B cell (primary cell): Measurements from ENCODE around the gene THBS4. TPM values are rescaled to one million over a fixed set of nuclear protein-coding genes. Genes with fewer than 3 reads are reported as not detected.

Experiments used
- ATAC-seq: fragments of 200-7000 bp; cut with Tn5 transposase; one replicate; pipeline ENCODE4 v1.10.0; 2021; ENCODE audit warnings: low read depth, mild to moderate bottlenecking, moderate number of reproducible peaks, moderate library complexity
- CTCF ChIA-PET: fragments of 350-600 bp; sonication (Branson Sonifier 250); formaldehyde crosslinking; loops from one replicate; lab custom pipeline; 2021; ENCODE audit warnings: antibody characterized with exemption, inconsistent platforms; lab: Charles Lee
- POLR2A ChIA-PET: fragments of 350-600 bp; sonication (Branson Sonifier 250); formaldehyde crosslinking; loops from one replicate; lab custom pipeline; 2021; ENCODE audit warnings: antibody characterized with exemption; lab: Charles Lee
- DNase-seq: peaks from one replicate; pipeline ENCODE4 v3.0.0; 2013
- H2AFZ ChIP-seq: 2 replicates; pipeline ENCODE4 v1.6.1; 2012; ENCODE audit warnings: mild to moderate bottlenecking, low read depth, low read length; ENCODE audit not compliant: insufficient read depth, poor library complexity, severe bottlenecking
- H3K27ac ChIP-seq, 2 donors: 1 replicate in 1 of 2; 2 replicates in 1 of 2; pipeline ENCODE4 v1.5.1; 2012 to 2013; ENCODE audit warnings: low read length in 2 of 2, mild to moderate bottlenecking in 2 of 2, moderate library complexity in 1 of 2
- H3K27me3 ChIP-seq, 4 experiments: fragments of 200-600 bp in 1 of 4; sonication (generic) in 1 of 4; replicated peaks in 1 of 4; 1 replicate in 2 of 4; 2 replicates in 2 of 4; pipeline versions ENCODE4 v1.6.1 to v1.7.0; 2013 to 2016; ENCODE audit warnings: low read length in 3 of 4, mild to moderate bottlenecking in 2 of 4, mixed read lengths in 1 of 4, moderate library complexity in 1 of 4; ENCODE audit not compliant: insufficient read depth in 4 of 4, control insufficient read depth in 3 of 4; ENCODE audit errors: control extremely low read depth in 1 of 4
- H3K36me3 ChIP-seq, 2 experiments: replicated peaks in 1 of 2; 1 replicate in 1 of 2; 2 replicates in 1 of 2; pipeline versions ENCODE4 v1.6.1 to v1.7.1; 2013; ENCODE audit warnings: low read length in 1 of 2; ENCODE audit not compliant: insufficient read depth in 2 of 2, control insufficient read depth in 1 of 2; ENCODE audit errors: control extremely low read depth in 1 of 2, extremely low read depth in 1 of 2
- H3K4me1 ChIP-seq, 2 donors: fragments of 200-600 bp in 1 of 2; sonication (generic) in 1 of 2; 1 replicate in 1 of 2; 2 replicates in 1 of 2; pipeline versions ENCODE4 v1.5.1 to v1.6.1; 2013 to 2017; ENCODE audit warnings: low read length in 2 of 2; ENCODE audit not compliant: control insufficient read depth in 2 of 2, insufficient read depth in 2 of 2
- H3K4me2 ChIP-seq: replicated peaks from 2 replicates; pipeline ENCODE3; 2012; ENCODE audit warnings: mild to moderate bottlenecking, low read depth, low read length; ENCODE audit not compliant: poor library complexity, severe bottlenecking
- H3K4me3 ChIP-seq, 5 experiments: fragments of 200-600 bp in 1 of 5; sonication (generic) in 1 of 5; 1 replicate in 3 of 5; 2 replicates in 2 of 5; pipeline versions ENCODE4 v1.5.1 to v1.7.0; 2011 to 2016; ENCODE audit warnings: low read length in 4 of 5, mild to moderate bottlenecking in 4 of 5, low read depth in 2 of 5, control low read depth in 1 of 5, moderate library complexity in 1 of 5; ENCODE audit not compliant: insufficient read depth in 1 of 5; ENCODE audit errors: control extremely low read depth in 1 of 5, extremely low read depth in 1 of 5
- H3K79me2 ChIP-seq: fragments of 200-600 bp; sonication (generic); one replicate; pipeline ENCODE4 v1.6.0; 2016; ENCODE audit warnings: low read length; ENCODE audit not compliant: control insufficient read depth, insufficient read depth
- H3K9ac ChIP-seq: fragments of 200-600 bp; sonication (generic); 2 replicates; pipeline ENCODE4 v1.6.1; 2017; ENCODE audit warnings: mild to moderate bottlenecking, low read length, moderate library complexity
- H3K9me3 ChIP-seq, 3 donors: one replicate each; pipeline versions ENCODE4 v1.6.1 to v1.7.1; 2013; ENCODE audit warnings: low read length in 2 of 3; ENCODE audit not compliant: control insufficient read depth in 2 of 3, insufficient read depth in 1 of 3; ENCODE audit errors: control extremely low read depth in 1 of 3
- H4K20me1 ChIP-seq: 2 replicates; pipeline ENCODE4 v1.6.0; 2012; ENCODE audit warnings: mild to moderate bottlenecking, low read length; ENCODE audit not compliant: insufficient read depth, control insufficient read depth, poor library complexity, severe bottlenecking
- H3K27ac Mint-ChIP-seq: one replicate; pipeline ENCODE4 v1.8.0; 2021; ENCODE audit warnings: mixed read lengths
- H3K27me3 Mint-ChIP-seq: one replicate; pipeline ENCODE4 v1.8.0; 2021; ENCODE audit warnings: mixed read lengths
- H3K4me1 Mint-ChIP-seq: one replicate; pipeline ENCODE4 v1.8.0; 2021; ENCODE audit warnings: mixed read lengths
- H3K4me3 Mint-ChIP-seq: one replicate; pipeline ENCODE4 v1.8.0; 2021; ENCODE audit warnings: mixed read lengths
- H3K9me3 Mint-ChIP-seq: one replicate; pipeline ENCODE4 v1.8.0; 2022; ENCODE audit warnings: mixed read lengths; ENCODE audit not compliant: insufficient read depth
- EZH2 ChIP-seq: IDR thresholded peaks from 2 replicates; pipeline ENCODE4 v1.6.1; 2012; ENCODE audit warnings: borderline replicate concordance, low read depth, mild to moderate bottlenecking, moderate library complexity, low read length; ENCODE audit not compliant: insufficient read depth, poor library complexity, severe bottlenecking
- WGBS: methylation state at CpG from one replicate; pipeline ENCODE4 v1.1.5; 2013; ENCODE audit warnings: missing lambda C conversion rate; ENCODE audit not compliant: insufficient coverage; 5-methylcytosine and 5-hydroxymethylcytosine counted together
- intact Hi-C: fragments of 100-400 bp; cut with micrococcal nuclease; formaldehyde crosslinking; loops from one replicate; pipeline ENCODE4 v1.10.0; 2022
- polyA plus RNA-seq: library from polyadenylated mRNA; depleted of rRNA; stranded (reverse); fragments of >200 nt; gene quantifications from 2 replicates; pipeline ENCODE4 v1.2.3, GENCODE V29; 2012
- total RNA-seq, 2 donors: library from RNA; stranded (reverse); fragments of 120-200 nt in 1 of 2; gene quantifications; 1 replicate in 1 of 2; 2 replicates in 1 of 2; pipeline versions ENCODE4 v1.2.3 to v1.2.4, GENCODE V29; 2013 to 2022
- TF ChIP-seq, protein P1 (sequence below): fragments of 200-600 bp; IDR thresholded peaks from one replicate; pipeline ENCODE4 v1.8.0; 2022; ENCODE audit warnings: antibody characterized with exemption, mild to moderate bottlenecking

The THBS4 gene
- total and polyA plus RNA-seq, 2 donors (not counting 1 experiment from before 2014, with no cell fraction given) = 0.49 to 0.57 TPM

DNA sequence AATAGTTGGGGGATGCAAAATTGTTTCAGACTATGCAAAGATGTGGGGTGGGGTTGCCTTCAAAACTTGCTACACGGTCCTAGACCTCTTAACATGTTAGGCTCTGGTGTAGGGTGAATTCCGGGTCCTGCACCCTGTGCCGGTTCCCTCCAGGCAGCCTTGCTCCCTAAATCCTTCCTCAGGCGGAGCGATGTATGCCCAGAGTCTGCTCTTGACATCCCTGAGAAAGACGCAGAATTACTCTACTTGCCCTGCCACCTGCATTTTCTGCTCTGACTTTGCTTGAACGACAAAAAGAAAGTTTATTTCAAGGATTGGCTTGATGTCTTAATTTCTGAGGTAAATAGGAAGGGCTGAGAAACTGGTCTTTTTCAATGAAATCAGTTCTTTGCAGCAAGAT, 691 bp downstream of the THBS4 start:
- Histone ChIP-seq H3K79me2 (no peaks in the 10 kb centered on the region), H2AFZ (no peak overlapping the region), H3K36me3 (no peaks in the 10 kb centered on the region), H3K9ac (no peak overlapping the region), H4K20me1 (no peaks in the 10 kb centered on the region), H3K27me3 (peaks cover 0 to 38% (median 23%) of the 10 kb centered on the region in 4 experiments), H3K9me3 (no peaks in the 10 kb centered on the region), H3K4me3 (no peak overlapping the region), H3K27ac (no peak overlapping the region), H3K4me2 (no peak overlapping the region), H3K4me1 (no peaks in the 10 kb centered on the region)
- ChIA-PET CTCF (no interaction called here), POLR2A (no interaction called here)
- no peak for ATAC-seq
- Mint-ChIP-seq H3K4me3 (peak overlapping the region; percentile 27), H3K4me1 (peaks cover 4% of the 10 kb centered on the region), H3K27me3 (peaks cover 62% of the 10 kb centered on the region), H3K9me3 (no peaks in the 10 kb centered on the region), H3K27ac (no peak overlapping the region)
- TF ChIP-seq, protein P1, sequence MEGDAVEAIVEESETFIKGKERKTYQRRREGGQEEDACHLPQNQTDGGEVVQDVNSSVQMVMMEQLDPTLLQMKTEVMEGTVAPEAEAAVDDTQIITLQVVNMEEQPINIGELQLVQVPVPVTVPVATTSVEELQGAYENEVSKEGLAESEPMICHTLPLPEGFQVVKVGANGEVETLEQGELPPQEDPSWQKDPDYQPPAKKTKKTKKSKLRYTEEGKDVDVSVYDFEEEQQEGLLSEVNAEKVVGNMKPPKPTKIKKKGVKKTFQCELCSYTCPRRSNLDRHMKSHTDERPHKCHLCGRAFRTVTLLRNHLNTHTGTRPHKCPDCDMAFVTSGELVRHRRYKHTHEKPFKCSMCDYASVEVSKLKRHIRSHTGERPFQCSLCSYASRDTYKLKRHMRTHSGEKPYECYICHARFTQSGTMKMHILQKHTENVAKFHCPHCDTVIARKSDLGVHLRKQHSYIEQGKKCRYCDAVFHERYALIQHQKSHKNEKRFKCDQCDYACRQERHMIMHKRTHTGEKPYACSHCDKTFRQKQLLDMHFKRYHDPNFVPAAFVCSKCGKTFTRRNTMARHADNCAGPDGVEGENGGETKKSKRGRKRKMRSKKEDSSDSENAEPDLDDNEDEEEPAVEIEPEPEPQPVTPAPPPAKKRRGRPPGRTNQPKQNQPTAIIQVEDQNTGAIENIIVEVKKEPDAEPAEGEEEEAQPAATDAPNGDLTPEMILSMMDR = no peak
- TF ChIP-seq EZH2 = no peak
- 86% methylated on average over 3 of the region's 7 CpGs for WGBS
- intact Hi-C loops = no loop called here
- no peak for DNase-seq

DNA sequence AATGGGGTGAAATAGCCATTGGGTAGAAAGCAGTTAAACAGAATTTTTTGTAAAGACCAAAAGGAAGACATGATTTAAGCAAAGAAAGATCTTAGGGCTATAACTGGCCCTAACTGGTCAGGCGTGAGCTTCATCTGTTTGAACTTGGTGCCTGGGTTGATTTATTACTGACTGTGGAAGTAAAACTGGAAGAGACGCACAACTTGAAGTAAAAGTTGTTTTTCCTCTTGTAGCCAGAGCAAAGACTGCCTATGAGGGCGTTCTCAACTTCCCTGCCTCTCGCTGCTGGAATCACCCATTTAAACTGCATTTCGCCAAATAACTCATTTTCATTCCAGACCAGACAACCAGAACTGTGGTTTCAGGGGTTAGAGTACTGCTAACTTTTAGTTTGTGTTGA, 1.5 kb downstream of the THBS4 start:
- ATAC-seq (no peak), DNase-seq (no peak)
- Mint-ChIP-seq H3K4me3 (no peak overlapping the region), H3K9me3 (no peaks in the 10 kb centered on the region), H3K27me3 (peaks cover 66% of the 10 kb centered on the region), H3K4me1 (peaks cover 4% of the 10 kb centered on the region), H3K27ac (no peak overlapping the region)
- Histone ChIP-seq H4K20me1 (no peaks in the 10 kb centered on the region), H3K9me3 (no peaks in the 10 kb centered on the region), H3K27me3 (peaks cover 0 to 43% (median 23%) of the 10 kb centered on the region in 4 experiments), H3K79me2 (no peaks in the 10 kb centered on the region), H2AFZ (no peak overlapping the region), H3K4me2 (no peak overlapping the region), H3K9ac (no peak overlapping the region), H3K4me3 (no peak overlapping the region), H3K36me3 (no peaks in the 10 kb centered on the region), H3K4me1 (no peaks in the 10 kb centered on the region), H3K27ac (no peak overlapping the region)
- intact Hi-C loops = no loop called here
- TF ChIP-seq, protein P1 = no peak
- no peak for TF ChIP-seq EZH2
- POLR2A ChIA-PET = no interaction called here
- CTCF ChIA-PET = no interaction called here
- 80% methylated on average over 4 of the region's 5 CpGs for WGBS
